CD4-positive, CD25-positive, alpha-beta regulatory T cell (primary cell): ENCODE measurements around the gene GNAL. TPM values are rescaled to one million over a fixed set of nuclear protein-coding genes. Genes with fewer than 3 reads are reported as not detected.
A peak's percentile ranks its signal among the peaks of the same experiment; 100 is the strongest.

Experiments
- ATAC-seq, 2 donors: fragments of 150-1000 bp; cut with Tn5 transposase; one replicate each; pipeline ENCODE4 v1.10.0; 2021; ENCODE audit warnings: low read depth in 2 of 2, moderate number of reproducible peaks in 2 of 2, moderate library complexity in 1 of 2
- DNase-seq, 3 donors: peaks; one replicate each; pipeline versions ENCODE4 v3.0.0 to v3.0.0-alpha.2; 2012 to 2022; ENCODE audit warnings: mixed read lengths in 1 of 3
- H3K27ac ChIP-seq: one replicate; pipeline ENCODE4 v1.7.0; 2013; ENCODE audit warnings: mild to moderate bottlenecking, low read length; ENCODE audit not compliant: insufficient read depth, poor library complexity, severe bottlenecking
- H3K27me3 ChIP-seq: one replicate; pipeline ENCODE4 v1.7.0; 2013; ENCODE audit warnings: low read length; ENCODE audit not compliant: control insufficient read depth, insufficient read depth
- H3K36me3 ChIP-seq: one replicate; pipeline ENCODE4 v1.7.0; 2013; ENCODE audit warnings: mild to moderate bottlenecking, low read length, moderate library complexity; ENCODE audit not compliant: control insufficient read depth, insufficient read depth
- H3K4me1 ChIP-seq: 2 replicates; pipeline ENCODE4 v1.7.0; 2013; ENCODE audit warnings: mild to moderate bottlenecking, low read length; ENCODE audit not compliant: insufficient read depth, control insufficient read depth, poor library complexity, severe bottlenecking
- H3K4me3 ChIP-seq: one replicate; pipeline ENCODE4 v1.7.0; 2013; ENCODE audit warnings: low read depth, mild to moderate bottlenecking, low read length, moderate library complexity
- H3K9me3 ChIP-seq, 2 experiments: 1 replicate in 1 of 2; 2 replicates in 1 of 2; pipeline ENCODE4 v1.7.0; 2013; ENCODE audit warnings: low read length in 2 of 2, mild to moderate bottlenecking in 1 of 2, moderate library complexity in 1 of 2; ENCODE audit not compliant: control insufficient read depth in 2 of 2
- H3K27ac Mint-ChIP-seq, 3 donors: one replicate each; pipeline ENCODE4 v1.8.0; 2020 to 2022; ENCODE audit warnings: mild to moderate bottlenecking in 3 of 3, mixed read lengths in 3 of 3, moderate library complexity in 2 of 3
- H3K27me3 Mint-ChIP-seq: one replicate; pipeline ENCODE4 v1.8.0; 2022; ENCODE audit warnings: mild to moderate bottlenecking, mixed read lengths
- H3K36me3 Mint-ChIP-seq: one replicate; pipeline ENCODE4 v1.8.0; 2020; ENCODE audit warnings: mixed read lengths
- H3K4me1 Mint-ChIP-seq, 4 donors: one replicate each; pipeline ENCODE4 v1.8.0; 2020 to 2022; ENCODE audit warnings: mixed read lengths in 4 of 4, mild to moderate bottlenecking in 1 of 4
- H3K4me3 Mint-ChIP-seq, 4 donors: one replicate each; pipeline ENCODE4 v1.8.0; 2020 to 2022; ENCODE audit warnings: mild to moderate bottlenecking in 4 of 4, mixed read lengths in 4 of 4, moderate library complexity in 3 of 4
- H3K9me3 Mint-ChIP-seq, 7 donors: one replicate each; pipeline ENCODE4 v1.8.0; 2020 to 2022; ENCODE audit warnings: mixed read lengths in 7 of 7, mild to moderate bottlenecking in 3 of 7, moderate library complexity in 2 of 7
- polyA plus RNA-seq, 4 donors: library from polyadenylated mRNA; unstranded; fragments of 300-500 nt; fragmentation: Illumina TruSeq; gene quantifications; one replicate each; pipeline ENCODE4 v1.2.3, GENCODE V29; 2021
- total RNA-seq: library from RNA; stranded (reverse); gene quantifications from one replicate; pipeline ENCODE4 v1.2.3, GENCODE V29; 2022

Gene GNAL
- total and polyA plus RNA-seq, 5 donors from 2014 or later = 0.05 to 0.76 (median 0.09) TPM; not detected in 2

- H3K9me3 ChIP-seq = no peaks in the 10 kb centered on the region
- Mint-ChIP-seq H3K27me3 (peaks cover 5% of the 10 kb centered on the region), H3K9me3 (no peaks in the 10 kb centered on the region), H3K36me3 (no peaks in the 10 kb centered on the region), H3K27ac (no peak overlapping the region), H3K4me1 (no peaks in the 10 kb centered on the region), H3K4me3 (no peak overlapping the region)
- no peaks in the 10 kb centered on the region for H3K4me1 ChIP-seq
- DNase-seq (no peak), ATAC-seq (no peak)
- no peak overlapping the region for H3K27ac ChIP-seq
- H3K4me3 ChIP-seq = no peak overlapping the region
- no peaks in the 10 kb centered on the region for H3K36me3 ChIP-seq
- H3K27me3 ChIP-seq = no peaks in the 10 kb centered on the region
Observed at GRCh38 chr18:11792632-11793031, 103.6 kb downstream of the GNAL start.

DNA sequence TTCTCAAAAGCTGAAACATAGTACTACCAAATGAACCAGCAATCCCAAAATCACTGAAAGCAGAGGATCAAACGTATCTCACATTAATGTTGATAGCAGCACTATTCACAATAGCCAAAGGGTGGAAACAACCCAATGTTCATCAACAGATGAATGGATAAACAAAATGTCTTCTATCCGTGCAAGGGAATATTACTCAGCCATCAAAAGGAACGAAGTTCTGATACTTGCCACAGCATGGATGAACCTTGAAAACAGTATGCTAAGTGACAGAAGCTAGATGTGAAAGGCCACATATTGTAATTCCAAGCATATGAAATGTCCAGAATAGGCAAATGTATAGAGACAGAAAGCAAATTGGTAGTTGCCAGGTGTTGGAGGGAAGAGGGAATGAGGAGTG lies 105.1 kb downstream of the GNAL start:
- H3K4me1 Mint-ChIP-seq = no peaks in the 10 kb centered on the region
- H3K27ac Mint-ChIP-seq = peak overlapping the region in 1 of 3 donors; percentile 71
- Histone ChIP-seq H3K4me1 (no peaks in the 10 kb centered on the region), H3K27me3 (peaks cover 2% of the 10 kb centered on the region), H3K9me3 (no peaks in the 10 kb centered on the region), H3K27ac (no peak overlapping the region), H3K4me3 (no peak overlapping the region), H3K36me3 (no peaks in the 10 kb centered on the region)
- no peak overlapping the region for H3K4me3 Mint-ChIP-seq
- peaks cover 5% of the 10 kb centered on the region for H3K27me3 Mint-ChIP-seq
- ATAC-seq (no peak), DNase-seq (no peak)
- no peaks in the 10 kb centered on the region for H3K36me3 Mint-ChIP-seq
- no peaks in the 10 kb centered on the region for H3K9me3 Mint-ChIP-seq

- Mint-ChIP-seq H3K9me3 (no peaks in the 10 kb centered on the region), H3K27me3 (peaks cover 16% of the 10 kb centered on the region), H3K27ac (no peak overlapping the region), H3K36me3 (no peaks in the 10 kb centered on the region), H3K4me1 (no peaks in the 10 kb centered on the region), H3K4me3 (no peak overlapping the region)
- no peak for ATAC-seq
- H3K27me3 ChIP-seq = peaks cover 2% of the 10 kb centered on the region
- H3K27ac ChIP-seq = no peak overlapping the region
- no peak for DNase-seq
- no peak overlapping the region for H3K4me3 ChIP-seq
- no peaks in the 10 kb centered on the region for H3K4me1 ChIP-seq
- no peaks in the 10 kb centered on the region for H3K36me3 ChIP-seq
- no peaks in the 10 kb centered on the region for H3K9me3 ChIP-seq
Observed at GRCh38 chr18:11795916-11796315, 106.9 kb downstream of the GNAL start.

- H3K9me3 ChIP-seq = no peaks in the 10 kb centered on the region
- no peak overlapping the region for H3K27ac ChIP-seq
Observed at GRCh38 chr18:11798271-11798670, 109.2 kb downstream of the GNAL start.

GRCh38 chr18:11799066-11799465 lies 110.0 kb downstream of the GNAL start:
- ATAC-seq (no peak), DNase-seq (no peak)
- peaks cover 2% of the 10 kb centered on the region for H3K27me3 ChIP-seq
- Mint-ChIP-seq H3K36me3 (no peaks in the 10 kb centered on the region), H3K27ac (no peak overlapping the region), H3K9me3 (peaks cover 0 to 2% (median 0%) of the 10 kb centered on the region in 7 donors), H3K4me1 (no peaks in the 10 kb centered on the region), H3K4me3 (no peak overlapping the region), H3K27me3 (peaks cover 23% of the 10 kb centered on the region)
- H3K27ac ChIP-seq = no peak overlapping the region
- H3K4me3 ChIP-seq = no peak overlapping the region
- no peaks in the 10 kb centered on the region for H3K36me3 ChIP-seq
- no peaks in the 10 kb centered on the region for H3K9me3 ChIP-seq
- no peaks in the 10 kb centered on the region for H3K4me1 ChIP-seq

More at GRCh38 chr18:11798271-11798670, 109.2 kb downstream of the GNAL start:
- H3K27me3 Mint-ChIP-seq = peaks cover 22% of the 10 kb centered on the region
- no peaks in the 10 kb centered on the region for H3K4me1 ChIP-seq
- peaks cover 0 to 2% (median 0%) of the 10 kb centered on the region in 7 donors for H3K9me3 Mint-ChIP-seq
- no peaks in the 10 kb centered on the region for H3K4me1 Mint-ChIP-seq
- ATAC-seq (no peak), DNase-seq (no peak)
- no peaks in the 10 kb centered on the region for H3K36me3 ChIP-seq
- no peak overlapping the region for H3K4me3 Mint-ChIP-seq
- H3K36me3 Mint-ChIP-seq = no peaks in the 10 kb centered on the region
- H3K27ac Mint-ChIP-seq = no peak overlapping the region
- peaks cover 2% of the 10 kb centered on the region for H3K27me3 ChIP-seq
- no peak overlapping the region for H3K4me3 ChIP-seq

DNA sequence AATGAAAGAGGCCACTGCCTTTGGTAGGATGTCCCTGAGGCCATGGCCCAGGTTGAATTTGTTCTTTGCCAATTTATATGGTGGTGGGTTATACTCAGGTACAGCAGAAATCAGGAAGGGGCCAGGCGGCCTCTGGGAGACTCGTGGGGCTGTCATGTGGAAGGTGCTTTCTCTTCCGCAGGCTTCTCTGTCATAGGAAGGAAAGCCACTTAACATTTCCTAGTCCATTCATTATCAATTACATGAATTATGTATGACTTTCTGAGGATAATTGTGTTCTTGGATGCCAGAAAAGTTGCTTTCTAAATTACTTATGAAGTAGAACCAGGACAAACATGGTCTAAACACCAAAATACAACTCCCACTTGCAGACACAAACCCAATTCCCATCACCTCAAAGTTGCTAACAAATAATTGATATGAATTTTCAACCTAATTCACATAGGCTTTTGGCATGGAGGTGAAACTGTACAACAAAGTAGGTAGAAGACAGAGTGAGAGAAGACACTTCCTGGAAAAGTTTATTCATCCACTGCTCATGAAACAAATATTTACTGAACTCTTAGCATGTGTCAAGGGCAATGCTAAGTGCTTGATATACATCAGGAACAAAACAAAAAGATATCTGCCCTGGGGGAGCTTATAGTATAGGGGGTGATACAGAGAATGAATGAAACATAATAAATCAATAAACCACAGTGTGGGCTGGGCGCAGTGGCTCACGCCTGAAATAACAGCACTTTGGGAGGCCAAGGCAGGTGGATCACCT lies 111.7 kb downstream of the GNAL start:
- no peak overlapping the region for H3K27ac Mint-ChIP-seq
- H3K27me3 Mint-ChIP-seq = peaks cover 18% of the 10 kb centered on the region
- peaks cover 0 to 2% (median 0%) of the 10 kb centered on the region in 7 donors for H3K9me3 Mint-ChIP-seq
- H3K4me1 Mint-ChIP-seq = no peaks in the 10 kb centered on the region
- no peak overlapping the region for H3K4me3 ChIP-seq
- no peak for ATAC-seq
- DNase-seq = no peak
- no peak overlapping the region for H3K27ac ChIP-seq
- H3K36me3 Mint-ChIP-seq = no peaks in the 10 kb centered on the region
- no peak overlapping the region for H3K4me3 Mint-ChIP-seq
- H3K9me3 ChIP-seq = no peaks in the 10 kb centered on the region
- H3K36me3 ChIP-seq = no peaks in the 10 kb centered on the region
- no peaks in the 10 kb centered on the region for H3K4me1 ChIP-seq
- peaks cover 2% of the 10 kb centered on the region for H3K27me3 ChIP-seq

- no peaks in the 10 kb centered on the region for H3K4me1 ChIP-seq
- no peaks in the 10 kb centered on the region for H3K9me3 ChIP-seq
- Mint-ChIP-seq H3K27ac (no peak overlapping the region), H3K9me3 (peaks cover 0 to 2% (median 0%) of the 10 kb centered on the region in 7 donors), H3K4me3 (no peak overlapping the region), H3K27me3 (peaks cover 18% of the 10 kb centered on the region), H3K4me1 (no peaks in the 10 kb centered on the region), H3K36me3 (no peaks in the 10 kb centered on the region)
- peaks cover 2% of the 10 kb centered on the region for H3K27me3 ChIP-seq
- H3K27ac ChIP-seq = no peak overlapping the region
- no peaks in the 10 kb centered on the region for H3K36me3 ChIP-seq
- no peak for ATAC-seq
- H3K4me3 ChIP-seq = no peak overlapping the region
- no peak for DNase-seq
Observed at GRCh38 chr18:11801573-11801972, 112.5 kb downstream of the GNAL start.

- Histone ChIP-seq H3K9me3 (no peaks in the 10 kb centered on the region), H3K4me3 (no peak overlapping the region), H3K27ac (no peak overlapping the region), H3K4me1 (no peaks in the 10 kb centered on the region), H3K27me3 (peaks cover 2% of the 10 kb centered on the region), H3K36me3 (no peaks in the 10 kb centered on the region)
- Mint-ChIP-seq H3K4me3 (no peak overlapping the region), H3K4me1 (no peaks in the 10 kb centered on the region), H3K36me3 (no peaks in the 10 kb centered on the region), H3K9me3 (peaks cover 0 to 2% (median 0%) of the 10 kb centered on the region in 7 donors), H3K27me3 (peaks cover 18% of the 10 kb centered on the region), H3K27ac (no peak overlapping the region)
- DNase-seq (no peak), ATAC-seq (no peak)
Observed at GRCh38 chr18:11802158-11802557, 113.1 kb downstream of the GNAL start.
